ENCODE results near the gene SH3PXD2B. TPM values are rescaled to one million over a fixed set of nuclear protein-coding genes. Genes with fewer than 3 reads are reported as not detected.

The SH3PXD2B gene
- total and polyA plus RNA-seq, 2 donors (not counting 1 experiment from before 2014, with no cell fraction given), result not detected

DNA sequence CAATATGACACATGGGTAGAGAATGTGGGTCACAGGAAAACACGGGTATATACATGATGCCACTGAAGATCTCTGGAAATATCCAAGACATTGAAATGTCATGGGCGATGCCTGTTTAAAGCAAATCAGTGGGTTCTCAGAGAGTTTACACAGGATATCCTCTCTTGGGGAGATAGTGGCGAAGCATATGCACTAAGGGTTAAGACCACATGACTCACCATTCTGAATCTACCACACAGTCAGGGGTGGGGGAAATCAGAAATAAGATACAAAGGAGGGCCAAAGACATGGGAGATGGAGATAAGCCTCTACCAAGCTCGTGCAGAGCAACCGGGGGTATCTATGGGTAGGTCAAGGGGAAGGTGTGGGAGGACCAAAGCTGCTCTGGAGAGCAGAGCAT, 58.8 kb downstream of the SH3PXD2B start:
- CTCF ChIA-PET, result no interaction called here
- no peak overlapping the region for H2AFZ ChIP-seq (ENCODE audit: insufficient read depth, low read depth, low read length, poor library complexity, severe bottlenecking)
- no peaks in the 10 kb centered on the region for H4K20me1 ChIP-seq (ENCODE audit: control insufficient read depth, insufficient read depth, low read length, poor library complexity, severe bottlenecking)
- H3K9ac ChIP-seq (ENCODE audit: low read length), result no peak overlapping the region
- WGBS (ENCODE audit: insufficient coverage), result 95% methylated on average over 3 of the region's 5 CpGs
- no peaks in the 10 kb centered on the region for H3K27me3 ChIP-seq (replicated peaks in 1 of 4; ENCODE audit: control extremely low read depth in 1 of 4, control insufficient read depth in 3 of 4, insufficient read depth in 4 of 4, low read length in 3 of 4)
- Mint-ChIP-seq H3K4me1 (no peaks in the 10 kb centered on the region), H3K27me3 (peaks cover 11% of the 10 kb centered on the region), H3K4me3 (no peak overlapping the region), H3K27ac (no peak overlapping the region), H3K9me3 (ENCODE audit: insufficient read depth) (peaks cover 3% of the 10 kb centered on the region)
- H3K36me3 ChIP-seq (replicated peaks in 1 of 2; ENCODE audit: control extremely low read depth in 1 of 2, control insufficient read depth in 1 of 2, extremely low read depth in 1 of 2, insufficient read depth in 2 of 2, low read length in 1 of 2), result no peaks in the 10 kb centered on the region
- no peaks in the 10 kb centered on the region for H3K79me2 ChIP-seq (ENCODE audit: control insufficient read depth, insufficient read depth, low read length)
- ATAC-seq (ENCODE audit: low read depth) (no peak), DNase-seq (no peak)
- intact Hi-C loops (cut with micrococcal nuclease), result no loop called here
- H3K4me2 ChIP-seq (replicated peaks; ENCODE audit: low read depth, low read length, poor library complexity, severe bottlenecking), result no peak overlapping the region
- peaks cover 0 to 5% (median 0%) of the 10 kb centered on the region in 3 donors for H3K9me3 ChIP-seq (ENCODE audit: control extremely low read depth in 1 of 3, control insufficient read depth in 2 of 3, insufficient read depth in 1 of 3, low read length in 2 of 3)
- TF ChIP-seq, protein P1, sequence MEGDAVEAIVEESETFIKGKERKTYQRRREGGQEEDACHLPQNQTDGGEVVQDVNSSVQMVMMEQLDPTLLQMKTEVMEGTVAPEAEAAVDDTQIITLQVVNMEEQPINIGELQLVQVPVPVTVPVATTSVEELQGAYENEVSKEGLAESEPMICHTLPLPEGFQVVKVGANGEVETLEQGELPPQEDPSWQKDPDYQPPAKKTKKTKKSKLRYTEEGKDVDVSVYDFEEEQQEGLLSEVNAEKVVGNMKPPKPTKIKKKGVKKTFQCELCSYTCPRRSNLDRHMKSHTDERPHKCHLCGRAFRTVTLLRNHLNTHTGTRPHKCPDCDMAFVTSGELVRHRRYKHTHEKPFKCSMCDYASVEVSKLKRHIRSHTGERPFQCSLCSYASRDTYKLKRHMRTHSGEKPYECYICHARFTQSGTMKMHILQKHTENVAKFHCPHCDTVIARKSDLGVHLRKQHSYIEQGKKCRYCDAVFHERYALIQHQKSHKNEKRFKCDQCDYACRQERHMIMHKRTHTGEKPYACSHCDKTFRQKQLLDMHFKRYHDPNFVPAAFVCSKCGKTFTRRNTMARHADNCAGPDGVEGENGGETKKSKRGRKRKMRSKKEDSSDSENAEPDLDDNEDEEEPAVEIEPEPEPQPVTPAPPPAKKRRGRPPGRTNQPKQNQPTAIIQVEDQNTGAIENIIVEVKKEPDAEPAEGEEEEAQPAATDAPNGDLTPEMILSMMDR (IDR thresholded peaks at IDR 0.05), result no peak
- no peak overlapping the region for H3K27ac ChIP-seq (ENCODE audit: low read length in 2 of 2)
- no peak overlapping the region for H3K4me3 ChIP-seq (ENCODE audit: control extremely low read depth in 1 of 5, extremely low read depth in 1 of 5, insufficient read depth in 1 of 5, low read depth in 2 of 5, low read length in 4 of 5)
- POLR2A ChIA-PET, result no interaction called here
- H3K4me1 ChIP-seq (ENCODE audit: control insufficient read depth in 2 of 2, insufficient read depth in 2 of 2, low read length in 2 of 2), result no peaks in the 10 kb centered on the region

DNA sequence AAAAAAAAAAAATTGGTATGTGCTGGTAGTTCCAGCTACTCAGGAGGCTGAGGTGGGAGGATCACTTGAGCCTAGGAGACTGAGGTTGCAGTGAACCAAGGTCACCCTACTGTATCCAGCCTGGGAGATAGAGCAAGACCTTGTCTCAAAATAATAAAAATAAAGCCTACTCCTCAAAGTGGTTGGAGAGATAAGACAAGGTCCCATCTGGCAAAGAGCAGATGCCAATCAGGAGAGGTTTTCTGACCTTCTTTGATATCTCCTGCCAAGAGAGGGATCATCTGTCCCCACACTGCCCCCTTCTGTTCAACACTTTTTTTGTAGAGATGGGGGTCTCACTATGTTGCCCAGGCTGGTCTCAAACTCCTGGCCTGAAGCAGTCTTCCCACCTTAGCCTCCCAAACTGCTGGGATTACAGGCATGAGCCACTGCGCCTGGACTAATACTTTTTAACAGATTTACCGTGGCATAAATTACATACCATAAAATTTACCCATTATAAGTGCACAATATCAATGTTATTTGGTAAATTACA, 64.7 kb downstream of the SH3PXD2B start:
- Mint-ChIP-seq H3K9me3 (ENCODE audit: insufficient read depth) (no peaks in the 10 kb centered on the region), H3K27ac (no peak overlapping the region), H3K4me3 (no peak overlapping the region), H3K27me3 (peaks cover 16% of the 10 kb centered on the region), H3K4me1 (no peaks in the 10 kb centered on the region)
- intact Hi-C loops (cut with micrococcal nuclease), result no loop called here
- ChIA-PET POLR2A (no interaction called here), CTCF (no interaction called here)
- ATAC-seq (ENCODE audit: low read depth), result no peak
- Histone ChIP-seq H3K36me3 (replicated peaks in 1 of 2; ENCODE audit: control extremely low read depth in 1 of 2, control insufficient read depth in 1 of 2, extremely low read depth in 1 of 2, insufficient read depth in 2 of 2, low read length in 1 of 2) (no peaks in the 10 kb centered on the region), H3K4me1 (ENCODE audit: control insufficient read depth in 2 of 2, insufficient read depth in 2 of 2, low read length in 2 of 2) (no peaks in the 10 kb centered on the region), H3K4me3 (ENCODE audit: control extremely low read depth in 1 of 5, extremely low read depth in 1 of 5, insufficient read depth in 1 of 5, low read depth in 2 of 5, low read length in 4 of 5) (no peak overlapping the region), H4K20me1 (ENCODE audit: control insufficient read depth, insufficient read depth, low read length, poor library complexity, severe bottlenecking) (no peaks in the 10 kb centered on the region), H3K4me2 (replicated peaks; ENCODE audit: low read depth, low read length, poor library complexity, severe bottlenecking) (no peak overlapping the region), H3K79me2 (ENCODE audit: control insufficient read depth, insufficient read depth, low read length) (no peaks in the 10 kb centered on the region), H3K9ac (ENCODE audit: low read length) (no peak overlapping the region), H3K27ac (ENCODE audit: low read length in 2 of 2) (no peak overlapping the region), H2AFZ (ENCODE audit: insufficient read depth, low read depth, low read length, poor library complexity, severe bottlenecking) (no peak overlapping the region), H3K9me3 (ENCODE audit: control extremely low read depth in 1 of 3, control insufficient read depth in 2 of 3, insufficient read depth in 1 of 3, low read length in 2 of 3) (no peaks in the 10 kb centered on the region), H3K27me3 (replicated peaks in 1 of 4; ENCODE audit: control extremely low read depth in 1 of 4, control insufficient read depth in 3 of 4, insufficient read depth in 4 of 4, low read length in 3 of 4) (no peaks in the 10 kb centered on the region)
- no peak for DNase-seq
- no CpG with 5 or more reads among the region's 2 CpGs for WGBS (ENCODE audit: insufficient coverage)
- no peak for TF ChIP-seq EZH2 (IDR thresholded peaks at IDR 0.05; ENCODE audit: borderline replicate concordance, insufficient read depth, low read depth, low read length, poor library complexity, severe bottlenecking)
- TF ChIP-seq, protein P1 (IDR thresholded peaks at IDR 0.05), result no peak

All from B cell (primary cell).